Fibroblast of the conjunctiva (primary cell): ENCODE results near the gene TRABD2B.

Source experiments
- DNase-seq: peaks from one replicate; pipeline ENCODE4 v3.0.0-alpha.2; 2010; ENCODE audit warnings: low read depth

The TRABD2B gene

DNA sequence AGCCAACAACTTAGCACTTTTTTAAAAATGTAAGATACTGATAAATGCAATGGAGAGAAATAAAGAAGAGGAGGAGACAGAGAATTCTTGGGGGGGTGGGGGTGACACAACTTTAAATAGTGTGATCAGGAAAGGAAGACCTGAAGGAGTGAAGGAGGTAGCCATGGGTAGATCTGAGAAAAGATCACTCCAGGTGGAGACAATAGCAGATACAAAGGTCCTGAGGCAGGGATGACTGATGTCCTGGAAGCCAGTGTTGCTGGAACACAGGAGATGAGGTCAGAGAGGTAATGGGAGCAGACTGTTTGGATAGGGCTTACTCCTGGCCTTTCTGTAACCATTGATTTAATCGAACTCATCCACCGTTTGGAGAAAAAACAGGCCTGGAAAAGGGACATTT, 24.6 kb upstream of the TRABD2B start:
- no peak for DNase-seq

DNA sequence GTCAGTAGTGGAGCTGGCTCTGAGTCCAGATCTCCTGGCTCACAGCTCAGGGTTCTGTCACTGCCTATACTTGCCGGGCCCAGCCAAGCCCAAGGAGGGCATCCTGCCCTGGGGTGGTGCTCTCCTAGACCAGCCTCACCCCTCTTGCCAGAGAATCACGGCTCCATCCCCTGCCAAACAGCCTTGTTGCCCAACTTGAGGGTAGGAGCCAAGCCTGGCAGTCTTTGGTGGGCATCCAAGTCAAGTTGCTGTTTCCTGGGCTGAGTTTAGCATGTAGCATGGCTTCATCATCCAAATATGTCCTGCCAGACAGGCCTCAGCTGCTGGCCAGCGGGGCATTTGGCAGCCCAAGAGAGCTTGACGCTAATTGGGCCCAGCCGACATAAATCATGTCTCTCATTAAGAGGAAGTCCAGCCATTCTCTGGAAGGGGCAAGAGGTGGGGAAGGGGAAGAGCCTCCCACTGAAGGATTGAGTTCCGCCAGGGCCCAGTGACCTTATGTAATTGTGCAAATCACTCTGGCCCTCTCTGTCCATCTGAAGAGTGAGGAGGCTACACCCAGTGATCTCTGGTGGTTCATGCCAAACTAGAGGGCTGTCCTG, 22.6 kb upstream of the TRABD2B start:
- DNase-seq: peak; percentile 35

DNA sequence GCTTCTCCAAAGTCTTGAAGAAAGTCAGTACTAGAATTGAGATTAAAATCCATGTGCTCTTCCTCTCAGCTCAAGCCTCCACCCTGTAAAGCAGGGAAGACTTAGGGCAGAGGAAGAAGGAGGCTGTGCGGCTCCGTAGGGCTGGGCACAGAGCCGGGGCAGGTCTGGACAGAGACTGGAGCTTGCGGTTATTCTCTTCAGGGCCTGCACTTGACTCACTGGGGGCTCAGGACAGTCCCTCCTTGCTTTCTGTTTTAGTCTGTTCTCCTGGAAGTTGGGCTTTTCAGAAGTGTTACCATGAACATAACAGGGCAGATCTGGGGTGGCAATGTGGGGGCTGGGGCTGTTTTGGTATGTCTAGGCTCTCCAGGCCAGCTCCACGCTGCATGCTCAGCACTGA, 21.6 kb upstream of the TRABD2B start:
- no peak for DNase-seq

DNA sequence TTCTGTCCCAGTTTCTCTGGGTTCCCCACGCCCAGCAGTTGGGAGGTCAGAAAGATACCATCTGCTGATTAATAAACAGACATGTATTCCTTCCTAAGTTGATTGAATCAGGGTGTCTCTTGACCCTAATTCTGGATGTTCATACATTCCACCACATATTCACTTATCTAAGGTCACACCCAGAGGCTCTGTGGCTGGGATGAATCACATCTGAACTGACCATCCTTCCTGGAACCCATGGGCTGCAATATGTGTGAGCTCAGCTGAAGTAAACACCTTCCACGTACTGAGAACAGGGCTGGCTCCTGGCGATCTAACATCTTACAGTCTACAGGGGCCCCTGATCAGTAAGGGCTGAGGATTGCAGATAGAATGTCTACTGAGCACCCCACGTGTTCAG, 20.5 kb upstream of the TRABD2B start:
- DNase-seq: no peak

DNA sequence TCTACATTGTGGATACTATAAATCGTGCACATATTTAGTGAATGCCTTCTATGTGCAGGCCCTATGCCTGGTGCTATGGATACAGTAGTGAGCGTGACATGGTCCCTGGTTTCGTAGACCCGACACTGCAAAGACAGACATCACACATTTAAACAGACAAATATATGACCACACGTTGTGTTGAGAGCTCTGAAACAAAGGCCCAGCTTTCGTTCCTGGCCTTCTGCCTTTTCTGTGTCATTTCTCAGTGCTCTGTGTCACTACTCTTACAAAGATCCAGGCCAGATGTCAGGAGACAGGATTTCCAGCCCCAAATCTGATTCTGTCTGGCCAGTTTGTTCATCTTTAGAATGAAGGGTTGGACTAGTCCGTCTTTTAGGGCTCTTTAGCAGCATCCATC, 19.3 kb upstream of the TRABD2B start:
- DNase-seq: no peak

DNA sequence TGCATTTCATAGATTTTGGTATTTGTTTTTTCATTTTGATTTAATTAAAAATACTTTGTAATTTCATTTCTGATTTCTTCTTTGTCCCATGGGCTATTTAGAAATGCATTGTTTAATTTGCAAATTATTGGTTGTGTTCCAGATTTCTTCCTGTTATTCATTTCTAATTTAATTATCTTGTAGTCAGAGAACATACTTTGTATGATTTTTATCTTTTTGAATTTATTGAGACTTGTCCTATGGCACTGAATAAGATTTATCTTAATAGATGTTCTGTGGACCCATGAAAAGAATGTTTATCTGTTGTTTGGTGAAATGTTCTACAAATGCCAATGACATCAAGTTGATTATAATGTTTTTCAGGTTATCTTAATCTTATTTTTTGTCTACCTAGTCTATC, 16.1 kb upstream of the TRABD2B start:
- no peak for DNase-seq

DNA sequence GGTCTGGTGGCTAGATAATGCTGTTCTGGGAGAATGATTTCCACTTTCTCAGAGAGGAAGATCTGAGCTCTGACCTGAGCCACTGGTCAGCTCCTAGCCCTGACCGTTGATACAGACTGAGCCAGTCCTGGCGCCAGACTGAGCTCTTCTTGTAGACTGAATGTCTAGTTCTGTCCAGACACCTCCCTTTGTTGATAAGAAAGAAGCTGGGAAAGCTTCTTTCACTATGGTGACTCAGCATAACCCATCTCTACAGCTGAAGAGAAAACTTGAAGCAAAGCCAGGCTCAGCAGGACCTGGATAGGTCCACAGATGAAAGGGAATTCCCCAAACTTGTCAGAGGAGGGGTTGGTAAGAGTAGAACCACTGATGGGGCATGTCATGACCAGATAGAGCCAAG, 9.9 kb upstream of the TRABD2B start:
- DNase-seq: no peak

DNA sequence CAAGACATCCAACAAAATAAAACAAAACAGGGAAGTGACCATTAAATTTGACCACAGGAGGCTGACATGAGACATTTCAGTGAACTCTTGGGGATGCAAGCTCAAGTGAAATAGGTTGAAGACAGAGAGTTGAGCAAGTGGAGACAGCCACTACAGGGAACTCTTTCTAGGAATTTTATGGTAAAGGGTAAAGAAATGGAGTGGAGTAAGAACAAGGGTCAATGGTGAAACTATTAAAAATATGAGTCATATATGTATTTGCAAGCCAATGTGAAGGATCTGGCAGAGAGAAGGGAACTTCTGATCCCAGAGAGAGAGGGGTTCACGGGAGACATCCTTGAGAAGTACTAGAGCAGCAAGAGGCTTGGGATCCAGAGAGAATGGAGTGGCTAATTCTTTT, 9.1 kb upstream of the TRABD2B start:
- DNase-seq: no peak

DNA sequence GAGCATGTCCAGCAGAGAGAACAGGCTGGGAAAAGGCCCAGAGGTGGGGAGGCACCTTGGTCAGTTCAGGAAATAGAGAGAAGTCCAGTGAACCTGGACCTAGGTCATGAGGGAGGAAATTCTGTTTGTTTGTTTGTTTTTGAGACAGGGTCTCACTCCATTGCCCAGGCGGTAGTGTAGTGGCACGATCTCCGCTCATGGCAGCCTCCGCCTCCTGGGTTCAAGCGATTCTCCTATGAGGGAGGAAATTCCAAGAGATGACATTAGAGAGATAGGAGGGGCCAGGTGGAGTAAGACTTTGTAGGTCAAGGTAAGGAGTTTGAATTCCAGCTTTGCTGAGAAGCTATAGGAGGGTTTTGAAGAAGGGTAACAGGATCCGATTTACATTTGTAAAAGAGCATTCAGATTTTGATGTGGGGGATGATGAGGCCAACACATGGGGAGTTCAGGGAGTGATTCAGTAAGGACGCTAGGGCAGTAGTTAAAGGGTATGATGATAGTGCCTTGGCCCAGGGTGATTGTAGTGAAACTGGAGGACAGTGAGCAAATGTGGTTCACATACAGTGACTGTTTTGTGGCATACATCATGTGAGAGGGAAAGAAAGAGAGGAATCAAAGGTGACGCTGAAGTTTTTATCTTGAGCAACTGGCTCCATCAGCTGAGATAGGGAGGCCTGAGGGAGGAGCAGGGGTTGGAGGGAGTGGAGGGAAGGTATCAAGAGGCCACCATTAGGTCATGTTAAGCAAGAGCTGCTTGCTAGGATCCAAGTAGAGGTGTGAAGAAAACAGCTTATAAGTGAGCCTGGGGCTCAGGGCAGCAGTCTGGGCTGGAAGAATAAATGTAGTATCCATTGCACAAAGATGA, 8.3 kb upstream of the TRABD2B start:
- no peak for DNase-seq

DNA sequence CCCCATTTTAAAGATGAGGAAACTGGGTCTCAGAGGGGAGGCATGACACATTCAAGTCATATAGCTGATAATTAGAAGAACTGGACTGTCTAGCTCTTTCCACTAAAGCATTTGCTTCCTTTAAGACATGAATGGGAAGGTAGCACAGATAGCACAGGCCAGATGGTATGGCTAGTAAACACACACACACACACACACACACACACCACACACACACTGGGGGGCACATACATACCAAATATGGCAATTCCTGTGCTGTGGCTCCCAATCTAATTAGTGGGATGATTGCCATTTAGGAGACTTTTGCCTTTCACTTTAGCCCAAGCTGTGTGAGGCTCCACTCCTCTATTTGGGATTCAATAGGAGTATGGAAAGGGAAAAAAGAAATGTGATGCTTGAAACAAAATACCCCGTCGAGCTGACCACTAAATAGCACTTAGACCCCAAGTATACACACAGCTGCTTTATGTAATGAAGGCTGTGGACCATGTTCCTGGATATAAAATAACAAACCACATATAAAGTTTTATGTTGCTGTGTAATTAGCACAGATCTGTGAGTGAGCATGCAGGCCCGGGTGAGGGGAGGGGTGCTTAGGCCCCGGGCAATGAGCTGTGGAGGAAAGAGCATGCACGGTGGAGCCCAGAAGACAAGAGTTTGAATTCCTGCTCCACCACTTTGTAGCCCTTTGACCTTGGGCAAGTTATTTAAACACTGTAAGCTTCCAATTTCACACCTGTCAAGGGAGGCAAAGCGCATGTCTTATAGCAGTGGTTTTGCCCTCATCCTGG, 6.8 kb upstream of the TRABD2B start:
- no peak for DNase-seq

DNA sequence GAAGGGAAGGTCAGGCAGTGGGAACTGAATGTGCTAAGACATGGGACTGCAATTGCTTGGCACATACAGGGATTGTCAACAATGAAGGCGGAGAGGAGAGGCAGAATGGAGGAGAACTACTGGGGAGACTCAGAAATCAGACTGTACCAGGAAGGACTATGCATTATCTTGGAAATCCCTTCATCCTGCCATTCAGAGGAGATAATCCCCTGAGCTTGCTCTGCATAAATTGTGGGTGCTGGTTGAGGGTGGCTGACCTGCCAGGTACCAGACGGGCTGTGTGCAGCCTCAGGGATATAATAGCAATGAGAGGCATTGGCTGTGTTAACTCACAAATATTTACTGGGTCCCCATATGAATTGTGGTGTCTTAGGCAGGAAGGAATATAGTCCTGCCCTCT, 5.0 kb upstream of the TRABD2B start:
- DNase-seq: no peak

DNA sequence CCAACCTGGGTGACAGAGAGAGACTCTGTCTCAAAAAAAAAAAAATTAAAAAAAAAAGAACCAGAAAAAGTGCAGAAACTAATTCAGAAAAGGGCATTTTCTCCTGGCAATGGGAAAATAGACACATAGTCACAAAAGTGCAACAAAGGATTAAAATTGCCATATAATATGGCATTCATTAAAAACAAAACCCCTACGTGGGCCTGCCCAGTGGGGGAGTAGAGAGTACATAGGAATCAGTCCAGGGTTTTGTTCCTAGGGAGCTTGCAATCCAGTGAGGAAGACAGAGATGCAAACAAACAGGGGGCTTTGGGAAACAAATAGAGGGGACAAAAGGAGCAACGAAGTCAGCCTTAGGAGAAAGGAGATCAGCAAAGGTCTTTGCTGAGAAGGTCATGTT, 4.5 kb upstream of the TRABD2B start:
- DNase-seq: no peak

DNA sequence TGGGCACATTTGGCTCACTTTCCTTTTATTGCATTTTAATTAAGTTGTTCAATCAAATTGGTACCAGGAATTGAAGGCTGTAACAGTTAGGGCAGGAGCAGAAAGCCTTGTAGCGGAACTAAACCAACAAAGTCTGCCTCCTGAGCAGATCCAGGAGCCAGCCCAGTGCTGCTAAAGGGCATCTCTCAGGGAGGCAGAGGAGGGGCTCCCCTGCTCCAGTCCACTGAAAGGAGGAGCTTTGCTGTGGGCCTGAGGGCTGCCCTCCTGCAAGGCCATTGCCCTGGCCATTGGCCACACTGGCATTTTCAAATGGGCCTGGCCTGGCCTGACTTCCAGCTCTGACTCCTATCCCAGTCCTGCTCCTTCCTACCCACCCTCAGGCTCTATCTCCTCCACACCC, 3.7 kb upstream of the TRABD2B start:
- DNase-seq: no peak

DNA sequence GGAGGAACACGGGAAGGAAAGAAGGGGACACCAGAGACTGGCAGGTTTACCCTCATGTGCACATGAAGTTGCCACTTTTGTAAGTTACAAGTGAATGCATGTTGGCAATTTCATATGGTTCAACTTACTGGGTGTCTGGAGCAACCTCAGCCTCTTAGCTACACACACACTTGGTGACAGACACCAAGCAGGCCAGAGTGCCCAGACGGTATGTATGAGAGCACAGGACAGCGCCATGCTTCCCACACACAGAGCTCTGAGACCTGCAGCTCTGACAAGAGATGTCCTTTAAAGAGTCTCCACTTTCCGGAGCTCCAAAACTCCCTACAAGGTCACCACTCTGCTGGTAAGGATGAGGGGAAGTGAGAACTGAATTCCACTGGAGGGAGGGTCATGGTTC, 1.9 kb upstream of the TRABD2B start:
- DNase-seq: no peak

DNA sequence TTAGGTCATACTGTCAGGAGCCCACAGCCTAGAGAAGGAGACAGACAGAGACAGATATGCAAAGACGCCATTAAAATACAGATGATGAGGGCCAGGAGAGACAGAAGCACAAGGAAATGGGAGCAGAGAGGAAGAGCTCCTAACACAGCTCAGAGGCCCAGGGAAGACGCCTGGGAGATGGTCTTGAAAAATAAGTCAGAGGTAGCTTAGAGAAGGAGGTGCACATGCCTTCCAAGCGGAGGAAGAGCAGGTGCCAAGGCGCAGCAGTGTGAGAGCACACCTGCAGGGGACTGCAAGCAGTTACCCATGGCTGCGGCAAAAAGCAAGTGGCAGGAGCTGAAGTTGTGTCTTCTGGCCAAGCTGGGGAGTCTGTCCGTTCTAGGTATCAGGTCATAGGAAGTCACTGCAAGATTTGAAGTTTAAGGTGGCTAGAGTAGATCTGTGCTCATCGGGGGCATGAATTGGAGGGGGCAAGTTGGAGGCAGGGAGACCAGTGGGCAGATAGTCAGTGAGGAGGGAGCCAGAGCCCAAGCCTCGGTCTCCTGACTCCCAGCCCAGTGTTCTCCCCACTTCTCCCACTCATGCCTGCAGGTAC, 1.3 kb upstream of the TRABD2B start:
- DNase-seq: no peak

DNA sequence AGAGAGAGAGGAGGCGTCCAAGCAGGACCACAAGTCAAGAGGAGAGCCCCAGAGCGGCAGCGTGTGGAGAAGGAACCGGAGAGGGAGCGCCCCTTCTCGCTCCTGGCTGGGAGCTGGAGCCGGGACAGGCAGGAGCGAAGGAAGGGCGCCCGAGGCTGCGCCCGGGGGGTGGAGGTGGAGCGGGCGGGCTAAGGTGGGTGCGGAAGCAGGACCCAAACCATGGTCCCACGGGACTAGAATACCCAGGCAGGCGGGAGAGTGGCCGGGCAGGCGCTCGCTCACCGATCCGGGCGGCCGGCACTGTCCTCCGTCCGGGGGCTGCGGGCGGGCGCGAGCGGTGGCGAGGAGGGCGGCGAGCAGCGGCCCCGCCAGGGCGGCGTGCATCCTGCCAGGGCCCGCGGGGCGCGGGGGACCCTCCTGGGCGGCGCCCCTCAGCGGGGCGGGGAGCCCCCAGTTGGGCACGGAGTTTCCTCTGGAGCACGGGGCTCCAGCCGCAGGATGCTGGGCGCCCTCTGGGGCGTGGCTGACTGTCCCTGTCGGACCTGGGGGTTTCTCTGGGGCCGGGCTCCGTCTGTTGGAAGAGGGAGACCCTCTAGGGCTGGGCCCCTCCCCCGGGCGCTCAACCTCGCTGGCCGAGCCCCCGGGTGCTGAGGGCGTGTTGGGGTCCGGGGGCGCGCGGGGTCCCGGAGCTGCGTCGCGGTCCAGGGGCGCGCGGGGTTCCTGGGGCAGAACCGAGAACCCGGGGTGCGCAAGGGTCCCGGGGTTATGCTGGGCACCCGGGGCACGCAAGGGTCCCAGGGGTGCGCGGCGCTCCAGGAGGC, 569 bp downstream of the TRABD2B start:
- no peak for DNase-seq

DNA sequence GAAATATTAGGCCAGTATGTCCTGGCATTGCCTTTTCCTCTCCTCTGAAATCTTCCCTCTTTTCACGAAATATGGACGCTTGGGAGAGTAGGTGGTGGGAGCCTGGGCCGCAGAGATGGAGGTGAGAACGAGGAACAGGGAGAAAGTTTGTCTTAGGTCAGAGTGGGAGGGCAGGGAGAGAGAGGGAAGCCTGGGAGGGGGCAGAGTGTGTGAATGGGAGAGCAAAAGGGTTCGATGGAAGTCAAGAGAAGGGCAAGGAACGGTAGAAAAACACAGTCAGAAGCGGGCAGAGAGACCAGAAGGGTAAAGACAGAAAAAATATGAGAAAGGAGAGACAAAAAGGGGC, 1.2 kb downstream of the TRABD2B start:
- no peak for DNase-seq

DNA sequence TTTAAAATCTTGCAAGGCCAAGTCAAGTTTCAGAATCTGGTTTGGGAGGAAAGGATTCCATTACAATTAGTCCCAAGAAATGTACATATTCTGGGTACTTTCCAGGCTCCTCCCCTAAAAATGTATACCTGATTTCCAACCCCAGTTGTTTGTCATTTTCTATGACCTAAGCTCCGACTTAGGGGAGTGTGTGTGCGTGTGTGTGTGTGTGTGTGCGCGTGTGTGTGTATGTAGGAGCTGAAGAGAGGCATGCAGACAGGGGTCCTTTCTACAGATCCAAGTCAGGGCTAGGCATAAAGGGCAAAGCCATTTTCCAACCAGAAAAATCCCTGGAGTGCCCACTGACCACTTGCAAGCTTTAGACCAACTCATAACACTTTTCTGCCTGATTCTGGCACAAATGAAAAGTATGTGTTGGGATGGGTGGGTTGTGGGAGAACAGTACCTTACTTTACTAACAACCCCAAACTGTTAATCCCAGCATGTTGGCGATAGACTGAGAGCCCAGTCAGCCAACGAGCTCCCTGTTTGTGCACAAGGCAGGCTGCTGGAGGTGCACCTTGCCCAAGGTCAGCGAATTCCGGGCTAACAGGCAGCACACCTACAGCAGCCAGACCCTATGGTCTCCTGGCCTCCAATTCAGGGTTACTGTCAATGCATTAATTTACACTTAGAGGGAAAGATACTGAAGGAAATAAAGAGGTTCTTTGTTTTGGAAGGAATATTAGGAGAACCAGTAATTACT, 1.7 kb downstream of the TRABD2B start:
- DNase-seq: no peak

DNA sequence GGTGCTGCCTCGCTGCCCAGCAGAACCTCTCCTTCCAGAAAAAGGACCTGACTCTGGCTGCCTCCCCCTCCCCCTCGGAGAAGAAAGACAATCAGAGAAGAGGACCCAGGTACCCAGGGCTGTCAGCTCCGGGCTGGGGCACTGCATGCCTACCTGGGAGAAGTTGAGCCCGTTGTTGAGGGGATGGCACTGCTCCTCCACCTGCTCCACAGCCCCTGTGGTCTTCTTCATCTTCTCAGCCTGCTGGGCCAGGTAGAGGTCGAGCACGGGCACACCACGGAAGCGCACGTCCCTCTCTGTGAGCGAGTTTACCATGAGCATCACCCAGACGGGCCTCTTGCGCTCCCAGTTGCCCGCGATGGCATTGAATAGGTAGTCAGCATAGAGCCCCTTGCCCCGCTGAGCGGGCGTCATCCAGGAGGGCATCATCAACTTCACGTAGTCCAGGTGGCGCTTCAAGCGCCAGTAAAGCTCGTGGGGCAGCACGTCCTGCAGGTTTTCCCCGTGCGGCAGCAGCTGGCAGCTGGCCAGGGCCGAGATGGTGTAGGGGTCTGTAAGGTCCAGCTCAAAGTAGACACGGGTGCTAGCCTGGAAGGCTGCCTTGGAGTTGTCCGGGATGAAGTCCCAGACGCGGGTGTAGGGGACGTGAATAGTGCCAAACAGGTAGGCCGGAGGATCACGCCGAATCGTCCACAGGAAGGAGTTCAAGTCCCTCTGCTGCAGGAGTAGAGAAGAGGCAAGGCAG, 3.1 kb downstream of the TRABD2B start:
- DNase-seq: no peak

DNA sequence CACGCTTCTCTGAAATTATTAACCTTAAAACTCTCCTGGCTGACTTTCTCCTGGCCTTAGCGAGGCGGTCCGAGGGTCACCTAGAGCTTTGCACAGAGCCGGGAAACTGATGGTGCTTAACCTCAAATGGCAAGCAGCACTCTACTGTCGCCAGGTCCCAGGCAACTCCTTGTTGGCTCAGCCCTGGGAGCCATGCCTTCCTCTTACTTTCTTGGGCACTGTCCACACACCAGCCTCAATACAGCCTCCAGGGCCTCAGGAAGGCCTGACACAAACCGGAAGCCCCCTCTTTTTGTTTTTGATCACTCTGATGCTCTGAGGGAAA, 3.8 kb downstream of the TRABD2B start:
- DNase-seq: no peak
